GM23338 (cell line): ENCODE results near the gene TMIE. TPM values are rescaled to one million over a fixed set of nuclear protein-coding genes. Genes with fewer than 3 reads are reported as not detected.

Experiments
- ATAC-seq: fragments of 200-7000 bp; cut with Tn5 transposase; 3 replicates; pipeline ENCODE4 v1.9.1; 2020
- DNase-seq: peaks from one replicate; pipeline ENCODE4 v3.0.0-alpha.2; 2015; ENCODE audit warnings: low spot score
- H2AFZ ChIP-seq: fragments of 200-600 bp; sonication (generic); 2 replicates; pipeline ENCODE4 v1.8.0; 2016; ENCODE audit warnings: antibody characterized with exemption, mild to moderate bottlenecking, moderate library complexity
- H3F3A ChIP-seq: fragments of 200-600 bp; sonication (generic); replicated peaks from 2 replicates; pipeline ENCODE4 v1.8.0; 2017; ENCODE audit warnings: antibody characterized with exemption, mixed run types, low read depth
- H3K27ac ChIP-seq: fragments of 200-600 bp; sonication (generic); 2 replicates; pipeline ENCODE4 v1.6.1; 2016; ENCODE audit warnings: low read depth
- H3K27me3 ChIP-seq: fragments of 200-600 bp; sonication (generic); 2 replicates; pipeline ENCODE4 v1.8.0; 2016; ENCODE audit warnings: mild to moderate bottlenecking, mixed run types, moderate library complexity; ENCODE audit not compliant: insufficient read depth
- H3K36me3 ChIP-seq: fragments of 200-600 bp; sonication (generic); 2 replicates; pipeline ENCODE4 v1.8.0; 2016; ENCODE audit warnings: mild to moderate bottlenecking; ENCODE audit not compliant: insufficient read depth
- H3K4me1 ChIP-seq: fragments of 200-600 bp; sonication (generic); 2 replicates; pipeline ENCODE4 v1.8.0; 2016; ENCODE audit warnings: mild to moderate bottlenecking, moderate library complexity; ENCODE audit not compliant: insufficient read depth
- H3K4me2 ChIP-seq: fragments of 200-600 bp; sonication (generic); 2 replicates; pipeline ENCODE4 v1.7.1; 2017; ENCODE audit warnings: mixed run types
- H3K4me3 ChIP-seq: fragments of 200-600 bp; sonication (generic); 2 replicates; pipeline ENCODE4 v1.6.1; 2016; ENCODE audit warnings: mixed run types
- H3K79me2 ChIP-seq: fragments of 200-600 bp; sonication (generic); replicated peaks from 2 replicates; pipeline ENCODE4 v1.8.0; 2017; ENCODE audit warnings: mild to moderate bottlenecking; ENCODE audit not compliant: insufficient read depth
- H3K9me2 ChIP-seq: fragments of 200-600 bp; sonication (generic); 2 replicates; pipeline ENCODE4 v1.8.0; 2017; ENCODE audit not compliant: insufficient read depth
- H4K20me1 ChIP-seq: fragments of 200-600 bp; sonication (generic); replicated peaks from 2 replicates; pipeline ENCODE4 v1.8.0; 2017; ENCODE audit warnings: mild to moderate bottlenecking; ENCODE audit not compliant: insufficient read depth
- H3K27ac Mint-ChIP-seq: 2 replicates; pipeline ENCODE4 v1.8.0; 2020; ENCODE audit warnings: inconsistent platforms, mild to moderate bottlenecking, moderate library complexity, mixed read lengths
- H3K27me3 Mint-ChIP-seq: 3 replicates; pipeline ENCODE4 v1.8.0; 2022; ENCODE audit warnings: low read depth, mild to moderate bottlenecking, moderate library complexity, mixed read lengths, inconsistent platforms; ENCODE audit not compliant: insufficient read depth, poor library complexity
- H3K36me3 Mint-ChIP-seq: 3 replicates; pipeline ENCODE4 v1.8.0; 2021; ENCODE audit warnings: low read depth, mild to moderate bottlenecking, inconsistent platforms, moderate library complexity, mixed read lengths
- H3K4me1 Mint-ChIP-seq: 3 replicates; pipeline ENCODE4 v1.8.0; 2020; ENCODE audit warnings: mild to moderate bottlenecking, inconsistent platforms, mixed read lengths
- H3K4me3 Mint-ChIP-seq: 3 replicates; pipeline ENCODE4 v1.8.0; 2021; ENCODE audit warnings: moderate library complexity, mild to moderate bottlenecking, inconsistent platforms, mixed read lengths
- H3K9me3 Mint-ChIP-seq: 3 replicates; pipeline ENCODE4 v1.8.0; 2020; ENCODE audit warnings: moderate library complexity, mild to moderate bottlenecking, inconsistent platforms, mixed read lengths
- CREB1 ChIP-seq: fragments of 250-450 bp; sonication (Bioruptor Pico); IDR thresholded peaks from 2 replicates; pipeline ENCODE4 v1.5.0; 2020; ENCODE audit warnings: low read depth, mild to moderate bottlenecking, moderate library complexity
- NANOG ChIP-seq: IDR thresholded peaks from 2 replicates; pipeline ENCODE4 v1.6.1; 2016; ENCODE audit warnings: antibody characterized with exemption, borderline replicate concordance
- STAT1 ChIP-seq: IDR thresholded peaks from one replicate; pipeline ENCODE4 v1.6.1; 2016; ENCODE audit warnings: antibody characterized with exemption; ENCODE audit not compliant: unreplicated experiment
- ZNF114 ChIP-seq: fragments of 250-450 bp; sonication (Bioruptor Pico); IDR thresholded peaks from 2 replicates; pipeline ENCODE4 v1.5.0; 2020; ENCODE audit warnings: mild to moderate bottlenecking, moderate library complexity
- ZNF331 ChIP-seq: fragments of 250-450 bp; sonication (Bioruptor Pico); IDR thresholded peaks from 2 replicates; pipeline ENCODE4 v1.5.0; 2020; ENCODE audit warnings: low read depth, mild to moderate bottlenecking, moderate library complexity
- polyA plus RNA-seq: library from polyadenylated mRNA; unstranded; fragments of >200 nt; fragmentation: Nextera tagmentation; extraction: Ambion mirVana; gene quantifications from 2 replicates; pipeline ENCODE4 v1.2.1, GENCODE V29; 2016
- total RNA-seq: library from RNA; depleted of rRNA; stranded (reverse); fragments of >200 nt; shearing (Covaris generic); gene quantifications from 2 replicates; pipeline ENCODE4 v1.2.3, GENCODE V29; 2014
- TF ChIP-seq, protein P1 (sequence below): IDR thresholded peaks from one replicate; pipeline ENCODE4 v1.6.1; 2018; ENCODE audit warnings: antibody characterized with exemption; ENCODE audit not compliant: unreplicated experiment
- TF ChIP-seq, protein P2 (sequence below), 2 experiments: fragments of 200-600 bp in 1 of 2; sonication (generic) in 1 of 2; conservative IDR thresholded peaks; 2 replicates each; pipeline versions ENCODE4 v1.5.1 to v1.6.1; 2016 to 2017; ENCODE audit warnings: antibody characterized with exemption in 2 of 2, low read depth in 2 of 2, mild to moderate bottlenecking in 2 of 2, moderate library complexity in 1 of 2
- TF ChIP-seq, protein P3 (sequence below): fragments of 250-450 bp; sonication (Bioruptor Pico); IDR thresholded peaks from 2 replicates; pipeline ENCODE4 v1.5.0; 2020; ENCODE audit warnings: mild to moderate bottlenecking, moderate library complexity

Gene TMIE
- total and polyA plus RNA-seq, 2 experiments from 2014 or later: 0.84 to 1.2 TPM

DNA sequence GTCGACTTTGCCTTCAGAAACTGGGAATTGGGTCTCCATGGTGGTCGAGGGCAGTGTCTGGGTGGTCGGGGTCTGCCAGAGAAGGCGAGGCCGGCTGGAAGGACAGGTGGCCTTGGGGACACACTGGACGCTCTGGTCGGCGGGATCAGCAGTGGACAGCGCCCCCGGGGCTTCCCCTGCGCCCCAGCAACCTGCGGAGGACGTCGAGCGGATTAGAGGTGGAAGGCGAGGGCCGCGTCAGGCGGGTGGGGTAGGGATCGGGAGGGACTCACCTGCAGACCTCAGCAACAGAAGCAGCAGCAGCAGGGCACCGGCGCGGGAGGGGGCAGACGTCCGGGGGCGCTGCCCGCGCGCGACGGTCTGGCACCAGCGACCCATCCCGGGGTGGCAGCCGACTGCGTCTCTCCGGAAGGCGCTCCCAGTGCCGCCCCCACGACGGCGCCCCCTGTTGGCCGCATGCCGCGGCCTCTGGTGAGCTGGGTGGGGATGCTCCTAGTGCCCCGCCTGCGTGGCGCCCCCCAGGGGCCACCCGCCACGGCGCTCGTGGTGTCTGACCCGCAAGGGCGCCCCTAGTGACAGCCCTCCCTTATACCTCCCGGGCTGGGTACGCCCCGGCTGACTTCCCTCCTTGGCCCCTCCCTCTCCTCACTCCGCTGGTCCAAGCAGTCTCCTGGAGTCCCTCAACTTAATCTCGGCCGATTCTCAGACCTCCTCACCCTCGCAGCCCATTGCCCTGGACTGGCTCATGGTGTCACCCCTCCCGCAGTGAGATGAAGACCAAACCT lies 16.4 kb downstream of the TMIE start, which contains the start of gene PRSS50:
TSS of gene PRSS50 (minus strand) at position 423 of the 785 bp plus-strand sequence. CDS start at position 378, 45 bp downstream.
- Histone ChIP-seq H4K20me1 (no peaks in the 10 kb centered on the region), H3K4me2 (no peak within 1 kb of the TSS), H2AFZ (no peak within 1 kb of the TSS), H3K4me3 (no peak within 1 kb of the TSS), H3K36me3 (no peaks in the 10 kb centered on the region), H3K27ac (no peak within 1 kb of the TSS), H3F3A (no peaks in the 10 kb centered on the region), H3K79me2 (no peaks in the 10 kb centered on the region), H3K9me2 (no peaks in the 10 kb centered on the region), H3K4me1 (no peaks in the 10 kb centered on the region), H3K27me3 (no peaks in the 10 kb centered on the region)
- DNase-seq (peak; percentile 90), ATAC-seq (peak; percentile 92)
- Mint-ChIP-seq H3K27me3 (peaks cover 2% of the 10 kb centered on the region), H3K36me3 (no peaks in the 10 kb centered on the region), H3K4me1 (peaks cover 3% of the 10 kb centered on the region; the same call in 2 of the 3 replicates), H3K4me3 (no peak within 1 kb of the TSS), H3K9me3 (no peaks in the 10 kb centered on the region), H3K27ac (no peak within 1 kb of the TSS)
- TF ChIP-seq, protein P1, sequence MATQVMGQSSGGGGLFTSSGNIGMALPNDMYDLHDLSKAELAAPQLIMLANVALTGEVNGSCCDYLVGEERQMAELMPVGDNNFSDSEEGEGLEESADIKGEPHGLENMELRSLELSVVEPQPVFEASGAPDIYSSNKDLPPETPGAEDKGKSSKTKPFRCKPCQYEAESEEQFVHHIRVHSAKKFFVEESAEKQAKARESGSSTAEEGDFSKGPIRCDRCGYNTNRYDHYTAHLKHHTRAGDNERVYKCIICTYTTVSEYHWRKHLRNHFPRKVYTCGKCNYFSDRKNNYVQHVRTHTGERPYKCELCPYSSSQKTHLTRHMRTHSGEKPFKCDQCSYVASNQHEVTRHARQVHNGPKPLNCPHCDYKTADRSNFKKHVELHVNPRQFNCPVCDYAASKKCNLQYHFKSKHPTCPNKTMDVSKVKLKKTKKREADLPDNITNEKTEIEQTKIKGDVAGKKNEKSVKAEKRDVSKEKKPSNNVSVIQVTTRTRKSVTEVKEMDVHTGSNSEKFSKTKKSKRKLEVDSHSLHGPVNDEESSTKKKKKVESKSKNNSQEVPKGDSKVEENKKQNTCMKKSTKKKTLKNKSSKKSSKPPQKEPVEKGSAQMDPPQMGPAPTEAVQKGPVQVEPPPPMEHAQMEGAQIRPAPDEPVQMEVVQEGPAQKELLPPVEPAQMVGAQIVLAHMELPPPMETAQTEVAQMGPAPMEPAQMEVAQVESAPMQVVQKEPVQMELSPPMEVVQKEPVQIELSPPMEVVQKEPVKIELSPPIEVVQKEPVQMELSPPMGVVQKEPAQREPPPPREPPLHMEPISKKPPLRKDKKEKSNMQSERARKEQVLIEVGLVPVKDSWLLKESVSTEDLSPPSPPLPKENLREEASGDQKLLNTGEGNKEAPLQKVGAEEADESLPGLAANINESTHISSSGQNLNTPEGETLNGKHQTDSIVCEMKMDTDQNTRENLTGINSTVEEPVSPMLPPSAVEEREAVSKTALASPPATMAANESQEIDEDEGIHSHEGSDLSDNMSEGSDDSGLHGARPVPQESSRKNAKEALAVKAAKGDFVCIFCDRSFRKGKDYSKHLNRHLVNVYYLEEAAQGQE: peak; percentile 55
- peak; percentile 53; the same call in 1 of the 2 replicates for TF ChIP-seq CREB1 (CRISPR knock-in tag)
- TF ChIP-seq, protein P2, sequence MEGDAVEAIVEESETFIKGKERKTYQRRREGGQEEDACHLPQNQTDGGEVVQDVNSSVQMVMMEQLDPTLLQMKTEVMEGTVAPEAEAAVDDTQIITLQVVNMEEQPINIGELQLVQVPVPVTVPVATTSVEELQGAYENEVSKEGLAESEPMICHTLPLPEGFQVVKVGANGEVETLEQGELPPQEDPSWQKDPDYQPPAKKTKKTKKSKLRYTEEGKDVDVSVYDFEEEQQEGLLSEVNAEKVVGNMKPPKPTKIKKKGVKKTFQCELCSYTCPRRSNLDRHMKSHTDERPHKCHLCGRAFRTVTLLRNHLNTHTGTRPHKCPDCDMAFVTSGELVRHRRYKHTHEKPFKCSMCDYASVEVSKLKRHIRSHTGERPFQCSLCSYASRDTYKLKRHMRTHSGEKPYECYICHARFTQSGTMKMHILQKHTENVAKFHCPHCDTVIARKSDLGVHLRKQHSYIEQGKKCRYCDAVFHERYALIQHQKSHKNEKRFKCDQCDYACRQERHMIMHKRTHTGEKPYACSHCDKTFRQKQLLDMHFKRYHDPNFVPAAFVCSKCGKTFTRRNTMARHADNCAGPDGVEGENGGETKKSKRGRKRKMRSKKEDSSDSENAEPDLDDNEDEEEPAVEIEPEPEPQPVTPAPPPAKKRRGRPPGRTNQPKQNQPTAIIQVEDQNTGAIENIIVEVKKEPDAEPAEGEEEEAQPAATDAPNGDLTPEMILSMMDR (conservative IDR thresholded peaks at IDR 0.05; ENCODE audit: low read depth in 2 of 2): peak; percentile 82 to 97
- TF ChIP-seq ZNF331 (CRISPR knock-in tag): no peak

DNA sequence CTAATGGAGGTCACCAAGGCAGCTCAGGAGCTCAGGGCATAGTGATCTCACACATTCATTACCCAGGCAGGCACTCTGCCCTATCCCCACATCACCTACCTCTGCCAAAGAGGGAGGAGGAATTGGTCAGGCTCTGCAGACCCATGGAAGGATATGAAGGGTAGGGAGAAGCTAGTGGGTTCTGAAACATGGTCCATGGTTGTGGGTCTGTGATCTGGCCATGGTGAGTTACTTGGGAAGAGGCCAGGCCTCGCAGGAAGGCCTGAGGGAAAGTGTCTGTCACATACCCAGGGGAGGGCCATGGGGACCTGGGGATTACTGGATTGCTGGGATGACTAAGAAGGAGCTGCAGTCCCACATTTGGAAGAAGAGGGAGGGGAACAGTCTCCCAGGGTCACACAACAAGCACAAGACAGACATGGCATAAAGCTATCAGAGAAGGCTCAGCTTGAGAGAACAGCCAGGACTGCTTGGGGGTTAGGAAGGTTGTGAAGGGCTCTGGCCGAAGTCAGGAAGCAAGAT lies 17.9 kb downstream of the TMIE start:
- Mint-ChIP-seq H3K27me3 (peaks cover 11% of the 10 kb centered on the region), H3K27ac (no peak overlapping the region), H3K4me1 (peaks cover 3% of the 10 kb centered on the region; the same call in 2 of the 3 replicates), H3K36me3 (no peaks in the 10 kb centered on the region), H3K4me3 (no peak overlapping the region), H3K9me3 (no peaks in the 10 kb centered on the region)
- H3K4me3 ChIP-seq: no peak overlapping the region
- ATAC-seq (no peak), DNase-seq (no peak)
- TF ChIP-seq STAT1 (no peak), CREB1 (CRISPR knock-in tag) (no peak), ZNF114 (CRISPR knock-in tag) (no peak), NANOG (no peak)
- TF ChIP-seq, protein P3, sequence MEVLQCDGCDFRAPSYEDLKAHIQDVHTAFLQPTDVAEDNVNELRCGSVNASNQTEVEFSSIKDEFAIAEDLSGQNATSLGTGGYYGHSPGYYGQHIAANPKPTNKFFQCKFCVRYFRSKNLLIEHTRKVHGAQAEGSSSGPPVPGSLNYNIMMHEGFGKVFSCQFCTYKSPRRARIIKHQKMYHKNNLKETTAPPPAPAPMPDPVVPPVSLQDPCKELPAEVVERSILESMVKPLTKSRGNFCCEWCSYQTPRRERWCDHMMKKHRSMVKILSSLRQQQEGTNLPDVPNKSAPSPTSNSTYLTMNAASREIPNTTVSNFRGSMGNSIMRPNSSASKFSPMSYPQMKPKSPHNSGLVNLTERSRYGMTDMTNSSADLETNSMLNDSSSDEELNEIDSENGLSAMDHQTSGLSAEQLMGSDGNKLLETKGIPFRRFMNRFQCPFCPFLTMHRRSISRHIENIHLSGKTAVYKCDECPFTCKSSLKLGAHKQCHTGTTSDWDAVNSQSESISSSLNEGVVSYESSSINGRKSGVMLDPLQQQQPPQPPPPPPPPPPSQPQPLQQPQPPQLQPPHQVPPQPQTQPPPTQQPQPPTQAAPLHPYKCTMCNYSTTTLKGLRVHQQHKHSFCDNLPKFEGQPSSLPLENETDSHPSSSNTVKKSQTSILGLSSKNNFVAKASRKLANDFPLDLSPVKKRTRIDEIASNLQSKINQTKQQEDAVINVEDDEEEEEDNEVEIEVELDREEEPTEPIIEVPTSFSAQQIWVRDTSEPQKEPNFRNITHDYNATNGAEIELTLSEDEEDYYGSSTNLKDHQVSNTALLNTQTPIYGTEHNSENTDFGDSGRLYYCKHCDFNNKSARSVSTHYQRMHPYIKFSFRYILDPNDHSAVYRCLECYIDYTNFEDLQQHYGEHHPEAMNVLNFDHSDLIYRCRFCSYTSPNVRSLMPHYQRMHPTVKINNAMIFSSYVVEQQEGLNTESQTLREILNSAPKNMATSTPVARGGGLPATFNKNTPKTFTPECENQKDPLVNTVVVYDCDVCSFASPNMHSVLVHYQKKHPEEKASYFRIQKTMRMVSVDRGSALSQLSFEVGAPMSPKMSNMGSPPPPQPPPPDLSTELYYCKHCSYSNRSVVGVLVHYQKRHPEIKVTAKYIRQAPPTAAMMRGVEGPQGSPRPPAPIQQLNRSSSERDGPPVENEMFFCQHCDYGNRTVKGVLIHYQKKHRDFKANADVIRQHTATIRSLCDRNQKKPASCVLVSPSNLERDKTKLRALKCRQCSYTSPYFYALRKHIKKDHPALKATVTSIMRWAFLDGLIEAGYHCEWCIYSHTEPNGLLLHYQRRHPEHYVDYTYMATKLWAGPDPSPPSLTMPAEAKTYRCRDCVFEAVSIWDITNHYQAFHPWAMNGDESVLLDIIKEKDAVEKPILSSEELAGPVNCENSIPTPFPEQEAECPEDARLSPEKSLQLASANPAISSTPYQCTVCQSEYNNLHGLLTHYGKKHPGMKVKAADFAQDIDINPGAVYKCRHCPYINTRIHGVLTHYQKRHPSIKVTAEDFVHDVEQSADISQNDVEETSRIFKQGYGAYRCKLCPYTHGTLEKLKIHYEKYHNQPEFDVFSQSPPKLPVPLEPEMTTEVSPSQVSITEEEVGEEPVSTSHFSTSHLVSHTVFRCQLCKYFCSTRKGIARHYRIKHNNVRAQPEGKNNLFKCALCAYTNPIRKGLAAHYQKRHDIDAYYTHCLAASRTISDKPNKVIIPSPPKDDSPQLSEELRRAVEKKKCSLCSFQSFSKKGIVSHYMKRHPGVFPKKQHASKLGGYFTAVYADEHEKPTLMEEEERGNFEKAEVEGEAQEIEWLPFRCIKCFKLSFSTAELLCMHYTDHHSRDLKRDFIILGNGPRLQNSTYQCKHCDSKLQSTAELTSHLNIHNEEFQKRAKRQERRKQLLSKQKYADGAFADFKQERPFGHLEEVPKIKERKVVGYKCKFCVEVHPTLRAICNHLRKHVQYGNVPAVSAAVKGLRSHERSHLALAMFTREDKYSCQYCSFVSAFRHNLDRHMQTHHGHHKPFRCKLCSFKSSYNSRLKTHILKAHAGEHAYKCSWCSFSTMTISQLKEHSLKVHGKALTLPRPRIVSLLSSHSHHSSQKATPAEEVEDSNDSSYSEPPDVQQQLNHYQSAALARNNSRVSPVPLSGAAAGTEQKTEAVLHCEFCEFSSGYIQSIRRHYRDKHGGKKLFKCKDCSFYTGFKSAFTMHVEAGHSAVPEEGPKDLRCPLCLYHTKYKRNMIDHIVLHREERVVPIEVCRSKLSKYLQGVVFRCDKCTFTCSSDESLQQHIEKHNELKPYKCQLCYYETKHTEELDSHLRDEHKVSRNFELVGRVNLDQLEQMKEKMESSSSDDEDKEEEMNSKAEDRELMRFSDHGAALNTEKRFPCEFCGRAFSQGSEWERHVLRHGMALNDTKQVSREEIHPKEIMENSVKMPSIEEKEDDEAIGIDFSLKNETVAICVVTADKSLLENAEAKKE (CRISPR knock-in tag): no peak
- H3K4me1 ChIP-seq: no peaks in the 10 kb centered on the region
- no peaks in the 10 kb centered on the region for H3K9me2 ChIP-seq
- H4K20me1 ChIP-seq: no peaks in the 10 kb centered on the region
- H3K27me3 ChIP-seq: no peaks in the 10 kb centered on the region
- no peaks in the 10 kb centered on the region for H3K36me3 ChIP-seq
- no peak overlapping the region for H3K27ac ChIP-seq
- no peaks in the 10 kb centered on the region for H3K79me2 ChIP-seq
- H3F3A ChIP-seq: no peaks in the 10 kb centered on the region
- H2AFZ ChIP-seq: no peak overlapping the region
- no peak overlapping the region for H3K4me2 ChIP-seq
